Peyer's patch (tissue), 4 donors: Measurements from ENCODE around the gene TMEM131.

Source experiments
- CTCF ChIP-seq, 6 experiments: fragments of 450-650 bp in 4 of 6; fragments of 200-600 bp in 2 of 6; sonication (generic) in 1 of 6; IDR thresholded peaks; one replicate each; pipeline ENCODE4 v1.5.1; 2017 to 2019; ENCODE audit warnings: antibody characterized with exemption in 6 of 6, mild to moderate bottlenecking in 3 of 6, moderate library complexity in 1 of 6
- POLR2A ChIP-seq, 2 donors: fragments of 450-650 bp; IDR thresholded peaks; one replicate each; pipeline ENCODE4 v1.5.1; 2017; ENCODE audit warnings: antibody characterized with exemption in 2 of 2, mild to moderate bottlenecking in 2 of 2, moderate library complexity in 2 of 2

DNA sequence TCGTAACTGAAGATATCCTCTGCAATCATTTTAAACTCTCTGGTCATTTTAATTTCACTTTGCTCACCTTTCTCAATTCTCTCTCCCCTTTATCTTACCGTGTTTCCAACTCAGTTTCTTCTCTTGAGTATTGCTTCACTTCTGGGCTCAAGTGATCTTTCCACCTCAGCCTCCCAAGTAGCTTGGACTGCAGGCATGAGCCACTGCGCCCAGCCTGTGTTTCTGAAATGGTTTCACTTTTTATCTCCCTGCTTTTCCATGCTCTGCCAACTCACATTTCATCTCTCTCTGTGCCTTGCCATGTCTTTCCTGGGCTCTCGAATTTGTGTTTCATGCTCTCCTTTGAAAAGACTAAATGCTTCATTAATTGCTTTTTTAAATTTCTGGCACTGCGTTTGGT is 30.5 kb upstream of the TMEM131 start:
- no peak for TF ChIP-seq CTCF (IDR thresholded peaks at IDR 0.05)
- no peak for TF ChIP-seq POLR2A (IDR thresholded peaks at IDR 0.05)
